Anterior cingulate cortex (tissue), 58 donors: ENCODE results near the gene IFITM5.
"Not testable (repeated sequence)": the region's sequence is repeated elsewhere in the genome, so short reads cannot be mapped to it uniquely, and the experiment has no call there.

Experiments
- DNase-seq, 58 donors: peaks; one replicate each; lab custom pipeline; 2025; lab: John Stamatoyannopoulos, UW

IFITM5 gene

GRCh38 chr11:299081-299891 is at the start of gene IFITM5:
Gene IFITM5 (minus strand): TSS chr11:299526. CDS start chr11:299490, 36 bp downstream.
- no peak for DNase-seq

GRCh38 chr11:346529-346928 is 47.2 kb upstream of the IFITM5 start:
- DNase-seq: no peak

- no peak for DNase-seq
Measured at GRCh38 chr11:344836-345578, 45.7 kb upstream of the IFITM5 start.

- no peak for DNase-seq
Measured at GRCh38 chr11:342328-342727, 43.0 kb upstream of the IFITM5 start.

GRCh38 chr11:340539-341512 is 41.5 kb upstream of the IFITM5 start:
- DNase-seq: no peak

- no peak for DNase-seq
Measured at GRCh38 chr11:339963-340362, 40.6 kb upstream of the IFITM5 start.

- no peak for DNase-seq
Measured at GRCh38 chr11:337711-338110, 38.4 kb upstream of the IFITM5 start.

- no peak for DNase-seq
Measured at GRCh38 chr11:336659-337198, 37.4 kb upstream of the IFITM5 start.

GRCh38 chr11:335779-336658 is 36.7 kb upstream of the IFITM5 start:
- peak in 16 of 58 donors; percentile 21 to 76 (median 41) for DNase-seq

GRCh38 chr11:334264-334994 is 35.1 kb upstream of the IFITM5 start:
- no peak for DNase-seq

- not testable (repeated sequence) for DNase-seq
Measured at GRCh38 chr11:333616-334263, 34.4 kb upstream of the IFITM5 start.

- no peak for DNase-seq
Measured at GRCh38 chr11:332651-333480, 33.5 kb upstream of the IFITM5 start.

- no peak for DNase-seq
Measured at GRCh38 chr11:331358-332060, 32.2 kb upstream of the IFITM5 start.

- DNase-seq: no peak
Measured at GRCh38 chr11:330694-331357, 31.5 kb upstream of the IFITM5 start.

GRCh38 chr11:330307-330693 is 31.0 kb upstream of the IFITM5 start:
- DNase-seq: no peak

- DNase-seq: no peak
Measured at GRCh38 chr11:329886-330253, 30.5 kb upstream of the IFITM5 start.
